ENCODE data around the gene BTBD2.

The BTBD2 gene

DNA sequence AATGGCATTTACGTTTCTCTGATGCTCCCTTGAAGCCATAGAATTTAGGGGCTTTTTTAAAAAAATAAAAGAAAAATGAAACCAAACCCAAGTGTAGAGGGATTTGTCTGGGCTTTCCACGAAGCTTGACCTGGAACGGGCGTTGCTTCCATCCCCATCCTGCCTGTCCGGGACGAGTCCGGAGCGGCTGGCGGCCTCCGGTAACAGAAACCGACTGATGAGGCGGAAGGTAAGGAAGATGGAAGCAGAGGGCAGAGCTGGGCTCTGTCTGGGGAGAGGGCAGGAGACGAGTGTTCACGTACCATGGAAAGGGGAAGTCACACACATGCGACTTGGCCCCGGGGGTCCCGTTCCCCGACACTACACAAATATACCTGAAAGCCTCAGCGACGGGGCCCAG, 34.3 kb downstream of the BTBD2 start:
- no peak for DNase-seq

DNA sequence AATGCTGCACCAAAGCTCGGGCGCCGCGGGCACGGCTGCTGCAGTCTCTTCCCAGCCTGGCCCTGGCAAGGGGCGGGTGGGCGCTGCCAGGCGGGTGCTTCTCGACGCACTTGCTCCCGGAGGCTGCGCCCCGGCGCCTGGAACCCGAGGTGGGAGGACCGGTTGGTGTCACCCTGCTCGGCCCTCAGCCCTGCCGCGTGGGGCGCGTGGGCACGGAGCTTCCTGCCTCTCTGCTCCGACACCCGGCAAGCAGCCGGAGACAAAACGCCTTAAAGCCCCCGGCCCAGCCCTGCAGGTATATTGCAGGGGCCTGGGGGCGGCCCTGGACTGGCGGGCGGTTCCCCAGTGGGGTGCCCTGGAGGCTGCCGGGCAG, 34.7 kb downstream of the BTBD2 start:
- DNase-seq, result no peak

- DNase-seq, result no peak
These were observed 35.3 kb downstream of the BTBD2 start for GRCh38 chr19:1980091-1980808.

DNA sequence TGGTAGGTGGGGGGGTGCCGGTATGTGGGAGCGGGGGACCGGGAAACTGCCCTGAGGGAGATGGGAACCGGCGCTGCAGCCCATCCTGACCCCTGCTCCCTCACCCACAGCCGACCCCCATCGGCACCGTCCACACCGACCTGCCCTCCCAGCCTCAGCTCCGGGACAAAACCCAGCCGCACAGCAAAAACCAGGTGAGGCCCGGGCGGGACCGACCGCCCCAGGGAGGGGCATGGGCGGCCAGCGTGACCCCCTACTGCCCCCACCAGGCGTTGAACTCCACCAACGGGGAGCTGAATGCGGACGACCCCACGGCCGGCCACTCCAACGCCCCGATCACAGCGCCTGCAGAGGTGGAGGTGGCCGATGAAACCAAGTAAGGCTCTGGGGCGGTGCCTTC, 35.9 kb downstream of the BTBD2 start:
- DNase-seq, result no peak

DNA sequence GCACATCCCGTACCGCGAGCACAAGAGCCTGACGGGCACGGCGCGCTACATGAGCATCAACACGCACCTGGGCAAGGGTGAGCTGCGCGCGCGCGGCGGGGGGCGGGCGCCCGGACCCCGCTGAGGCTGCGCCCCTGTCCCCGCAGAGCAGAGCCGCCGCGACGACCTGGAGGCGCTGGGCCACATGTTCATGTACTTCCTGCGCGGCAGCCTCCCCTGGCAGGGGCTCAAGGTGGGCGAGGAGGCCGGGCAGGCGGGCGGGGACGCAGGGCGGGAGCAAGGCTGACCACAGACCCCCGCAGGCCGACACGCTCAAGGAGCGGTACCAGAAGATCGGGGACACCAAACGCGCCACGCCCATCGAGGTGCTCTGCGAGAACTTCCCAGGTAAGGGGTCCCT, 36.5 kb downstream of the BTBD2 start:
- no peak for DNase-seq

DNA sequence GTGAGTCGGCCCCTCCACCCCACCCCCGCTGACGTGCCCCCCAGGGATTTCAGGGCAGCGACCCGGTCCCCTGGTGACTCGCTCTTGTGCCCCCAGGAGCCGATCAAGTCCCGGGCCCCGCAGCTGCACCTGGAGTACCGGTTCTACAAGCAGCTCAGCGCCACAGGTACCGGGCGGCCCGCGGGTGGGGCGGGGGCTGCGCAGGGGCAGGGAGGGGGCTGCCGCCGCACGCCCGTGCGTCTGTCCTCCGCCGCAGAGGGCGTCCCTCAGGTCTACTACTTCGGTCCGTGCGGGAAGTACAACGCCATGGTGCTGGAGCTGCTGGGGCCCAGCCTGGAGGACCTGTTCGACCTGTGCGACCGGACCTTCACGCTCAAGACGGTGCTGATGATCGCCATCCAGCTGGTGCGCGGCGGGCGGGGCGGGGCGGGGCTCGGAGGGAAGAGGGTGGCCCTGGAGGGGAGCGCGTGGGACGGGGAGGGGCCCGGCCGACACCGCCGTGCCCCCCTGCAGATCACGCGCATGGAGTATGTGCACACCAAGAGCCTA, 37.1 kb downstream of the BTBD2 start:
- no peak for DNase-seq

DNA sequence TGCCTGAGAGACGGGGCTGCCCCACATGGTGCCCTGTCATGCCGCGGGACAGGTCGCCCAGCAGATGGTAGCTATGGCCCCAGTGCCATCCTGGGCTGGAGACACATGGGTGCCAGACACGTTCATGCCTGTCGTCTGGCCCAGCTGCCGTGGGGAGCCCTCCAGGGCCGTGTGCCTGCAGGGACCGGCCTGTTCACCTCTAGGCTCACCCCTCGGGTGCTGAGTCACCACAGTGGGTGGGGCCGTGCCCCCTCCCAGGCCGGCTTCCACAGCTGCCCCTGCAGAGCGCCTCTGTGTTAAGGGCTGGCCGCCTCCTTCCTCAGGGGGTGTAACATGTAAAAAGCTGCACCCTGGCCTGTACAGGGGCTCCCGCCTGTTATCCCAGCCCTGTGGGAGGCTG, 38.4 kb downstream of the BTBD2 start:
- no peak for DNase-seq

DNA sequence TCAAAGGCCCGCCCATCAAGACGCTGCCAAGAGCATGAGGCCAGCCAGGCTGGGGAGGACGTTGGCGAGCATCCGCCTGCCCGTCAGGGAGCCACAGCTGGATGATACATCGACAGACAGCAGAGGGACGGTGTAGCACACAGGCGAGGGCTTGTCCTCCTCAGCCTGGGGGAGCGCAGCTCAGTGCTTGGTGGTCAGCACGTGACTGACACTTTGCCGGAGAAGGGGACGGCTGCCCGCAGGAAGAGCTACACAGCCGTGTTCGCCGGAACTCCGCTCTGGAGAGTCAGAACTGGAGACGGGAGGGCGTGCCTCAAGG, 40.4 kb downstream of the BTBD2 start:
- no peak for DNase-seq

DNA sequence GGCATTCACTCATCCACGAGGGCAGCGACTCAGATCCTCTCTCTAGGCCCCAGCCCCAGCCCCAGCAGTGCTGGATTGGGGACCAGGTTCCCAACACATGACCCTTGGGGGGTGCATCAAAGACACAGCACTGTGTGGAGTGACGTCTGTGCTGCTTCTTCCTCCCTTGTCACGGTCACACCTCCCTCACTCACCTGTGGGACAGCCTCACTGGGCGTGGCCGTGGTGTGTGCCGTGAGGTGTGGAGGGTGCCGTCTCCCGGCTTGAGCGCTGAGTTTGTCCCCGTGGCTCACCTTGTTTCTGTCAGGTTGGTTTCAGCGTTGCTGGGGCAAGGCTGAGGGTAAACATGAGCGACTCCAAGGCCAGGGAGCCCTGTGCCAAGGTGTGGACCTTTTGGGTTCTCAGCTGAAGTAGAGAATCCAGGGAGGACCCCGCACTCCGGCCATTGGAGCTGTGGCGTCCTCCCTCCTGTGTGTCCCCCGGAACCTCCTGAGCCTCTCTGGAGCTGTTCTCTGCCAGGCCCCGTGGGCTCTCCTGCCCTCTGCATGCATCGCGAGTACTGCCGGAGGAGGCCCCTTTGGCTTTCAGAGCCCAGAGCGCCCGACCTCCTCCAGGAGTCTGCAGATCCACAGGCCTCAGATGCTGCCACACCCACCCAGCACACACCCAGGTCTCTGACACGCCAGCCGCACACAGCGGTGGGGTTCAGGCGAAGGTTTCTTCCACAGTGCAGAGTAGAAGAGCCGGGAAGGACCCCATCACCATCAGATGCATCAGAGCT, 40.9 kb downstream of the BTBD2 start:
- no peak for DNase-seq

- no peak for DNase-seq
These were observed 44.6 kb downstream of the BTBD2 start for GRCh38 chr19:1970806-1971502.

DNA sequence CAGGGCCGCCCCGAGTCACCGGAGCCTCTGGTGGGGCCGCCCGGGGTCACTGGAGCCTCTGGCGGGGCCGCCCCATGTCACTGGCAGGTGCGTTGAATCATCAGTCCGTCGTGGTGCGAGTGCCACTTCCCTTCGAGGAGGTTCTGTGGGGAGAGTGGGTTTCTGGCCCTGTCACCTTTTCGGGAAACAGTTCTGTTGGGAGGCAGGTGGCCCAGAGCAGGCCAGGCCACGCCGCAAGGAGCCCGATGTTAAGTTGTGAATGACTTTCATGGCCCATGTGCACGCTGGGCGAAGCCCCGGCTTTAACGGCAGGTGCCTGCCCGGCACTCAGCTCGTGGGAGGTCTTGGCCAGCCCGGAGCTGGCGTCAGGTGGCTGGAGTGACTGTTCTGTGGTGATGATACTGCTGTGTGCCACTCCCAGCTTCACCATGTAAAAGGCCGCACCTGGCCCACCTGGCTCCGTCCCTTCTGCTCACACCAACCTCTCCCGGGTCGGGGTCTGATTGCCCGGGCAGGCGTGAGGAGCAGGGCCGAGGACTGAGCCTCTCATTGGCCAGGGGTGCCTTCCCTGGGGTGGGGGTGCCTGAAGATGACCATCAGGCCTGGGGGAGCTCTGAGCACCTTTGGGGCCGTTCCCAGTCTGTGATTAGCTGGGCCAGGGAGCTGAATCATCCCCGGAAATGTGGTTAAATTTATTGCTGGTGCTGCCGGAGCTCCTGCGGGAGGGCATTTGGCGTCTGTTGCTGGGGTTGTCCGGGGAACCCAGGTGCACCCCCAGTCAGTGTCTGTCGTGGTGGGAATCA, 45.3 kb downstream of the BTBD2 start:
- DNase-seq, result no peak

- DNase-seq, result no peak
These were observed 46.1 kb downstream of the BTBD2 start for GRCh38 chr19:1969176-1970002.

DNA sequence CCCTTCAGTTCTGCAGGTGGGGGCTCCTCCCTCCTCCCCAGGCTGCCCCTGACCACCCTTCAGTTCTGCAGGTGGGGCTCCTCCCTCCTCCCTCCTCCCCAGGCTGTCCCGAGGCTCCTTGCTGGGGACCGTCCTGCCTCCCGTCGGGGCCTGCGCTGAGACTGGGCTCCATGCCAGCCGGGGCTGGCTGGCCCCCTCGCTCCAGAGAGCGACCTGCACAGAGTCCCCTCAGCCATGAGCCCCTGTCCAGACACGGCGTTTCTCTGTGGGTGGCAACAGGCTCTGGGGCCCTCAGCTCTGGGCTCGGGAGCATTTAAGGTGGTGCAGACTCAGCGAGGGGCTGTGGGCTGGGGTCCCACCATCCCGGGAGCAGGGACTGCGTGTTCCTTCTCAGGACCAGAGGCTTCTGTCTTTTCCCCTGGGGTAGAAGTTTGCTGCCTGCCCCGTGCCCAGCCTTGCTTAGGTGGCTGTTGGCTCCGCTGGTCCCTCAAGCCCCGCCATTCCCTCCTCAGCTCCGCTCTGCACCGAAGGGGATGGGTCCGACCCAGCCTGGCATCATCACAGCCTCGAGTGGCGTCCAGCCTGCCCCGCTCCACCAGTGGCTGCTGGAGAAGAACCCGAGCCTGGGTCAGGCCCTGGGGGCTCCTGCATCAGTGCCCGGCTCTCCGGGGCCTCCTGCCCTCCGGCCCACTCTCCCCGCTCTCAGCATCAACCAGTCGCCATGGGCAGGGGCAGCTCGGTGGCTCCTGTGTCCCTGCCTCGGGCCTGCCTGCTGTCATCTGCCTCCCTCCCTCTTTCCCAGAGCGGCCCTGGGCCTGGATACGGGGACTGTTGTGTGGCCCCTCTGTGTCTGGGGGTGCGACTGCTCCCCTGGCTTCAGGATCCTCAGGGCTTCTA, 47.0 kb downstream of the BTBD2 start:
- DNase-seq, result no peak

GRCh38 chr19:1967087-1967608, 48.4 kb downstream of the BTBD2 start:
- no peak for DNase-seq

DNA sequence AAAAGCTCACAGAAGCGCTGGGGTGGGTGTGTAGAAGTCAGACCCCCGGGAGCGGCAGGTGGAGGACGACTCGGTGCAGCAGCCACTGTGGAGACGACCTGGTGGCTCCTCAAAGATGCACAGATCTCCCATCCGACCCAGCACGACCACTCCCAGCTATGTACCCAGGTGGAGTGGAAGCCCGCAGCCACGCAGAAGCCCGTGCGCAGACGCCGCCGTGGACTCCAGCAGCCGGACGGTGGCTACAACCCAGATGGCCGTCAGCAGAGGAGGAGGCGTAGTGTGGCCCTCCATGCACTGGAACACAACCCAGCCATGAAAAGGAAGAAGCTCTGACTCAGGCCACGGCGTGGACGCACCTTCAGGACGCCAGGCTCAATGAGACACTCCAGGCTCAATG, 52.8 kb downstream of the BTBD2 start:
- no peak for DNase-seq

- no peak for DNase-seq
These were observed 54.3 kb downstream of the BTBD2 start for GRCh38 chr19:1961000-1961883.

DNA sequence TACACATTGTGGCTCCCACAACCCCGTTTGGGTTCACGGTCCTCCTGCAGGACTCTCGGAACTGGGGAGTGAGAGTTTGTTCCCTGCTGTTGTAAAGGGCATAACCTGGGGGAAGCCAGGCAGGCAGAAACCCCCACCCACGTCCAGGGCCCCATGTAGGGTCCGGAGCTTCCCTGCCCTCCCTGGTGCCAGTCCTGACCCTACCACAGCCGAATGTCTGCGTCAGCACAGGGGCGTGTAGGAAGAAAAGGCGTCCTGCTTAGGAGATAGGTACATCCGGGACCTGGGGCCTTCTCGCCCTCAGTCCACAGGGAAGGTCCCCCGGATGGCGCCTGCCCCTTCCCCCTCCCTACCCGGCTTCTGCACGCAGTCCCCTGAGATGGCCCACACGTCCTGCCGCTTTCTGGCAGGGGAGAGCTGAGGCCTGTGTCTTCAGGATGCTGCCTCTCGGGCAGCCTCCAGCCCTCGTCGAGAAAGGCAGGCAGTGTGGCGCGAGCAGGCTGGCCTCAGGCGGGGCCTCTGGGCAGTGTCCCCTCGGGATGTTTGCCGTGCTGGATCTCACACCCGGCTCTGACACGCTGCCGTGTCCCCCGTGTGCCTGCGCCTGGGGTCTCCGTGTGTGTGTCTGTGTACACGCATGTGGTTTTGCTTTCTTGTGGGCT, 55.5 kb downstream of the BTBD2 start:
- no peak for DNase-seq

DNA sequence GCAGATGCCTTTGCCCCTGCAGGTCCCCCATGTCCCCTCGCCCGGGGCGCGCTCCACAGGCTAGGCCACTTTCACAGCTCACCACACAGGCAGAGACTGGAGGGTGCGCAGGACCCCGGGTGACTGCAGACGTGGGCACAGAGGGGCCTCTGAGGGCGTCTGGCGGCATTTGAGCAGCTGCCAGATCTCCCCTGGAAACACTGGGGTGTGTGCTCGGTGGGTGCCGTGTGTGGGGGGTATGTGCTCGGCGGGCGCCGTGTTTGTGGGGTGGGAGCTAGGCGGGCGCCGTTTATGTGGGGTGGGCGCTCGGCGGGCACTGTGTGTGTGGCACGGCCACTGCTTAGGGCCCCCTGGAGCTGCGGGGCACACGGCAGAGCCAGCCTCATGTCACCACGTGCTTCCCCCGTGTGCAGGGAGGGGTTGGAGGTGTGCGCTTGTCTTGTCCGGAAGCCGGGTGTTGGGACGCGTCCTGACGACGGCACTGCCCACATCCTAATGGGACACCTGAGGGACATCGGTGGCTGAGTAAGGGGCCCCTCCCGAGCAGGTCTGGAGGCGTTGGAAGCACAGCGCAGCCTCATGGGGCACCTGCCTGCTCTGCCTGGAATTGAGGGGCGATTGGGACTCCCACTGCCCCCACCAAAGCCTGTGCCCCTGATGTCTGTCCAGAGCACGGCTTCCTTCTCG, 57.8 kb downstream of the BTBD2 start:
- DNase-seq, result no peak
